Superior temporal gyrus (tissue), 1 donor: ENCODE results near the gene MFAP4.

Experiments used
- DNase-seq: peaks from one replicate; pipeline ENCODE4 v3.0.0-alpha.2; 2016; ENCODE audit errors: extremely low spot score

Gene MFAP4

DNA sequence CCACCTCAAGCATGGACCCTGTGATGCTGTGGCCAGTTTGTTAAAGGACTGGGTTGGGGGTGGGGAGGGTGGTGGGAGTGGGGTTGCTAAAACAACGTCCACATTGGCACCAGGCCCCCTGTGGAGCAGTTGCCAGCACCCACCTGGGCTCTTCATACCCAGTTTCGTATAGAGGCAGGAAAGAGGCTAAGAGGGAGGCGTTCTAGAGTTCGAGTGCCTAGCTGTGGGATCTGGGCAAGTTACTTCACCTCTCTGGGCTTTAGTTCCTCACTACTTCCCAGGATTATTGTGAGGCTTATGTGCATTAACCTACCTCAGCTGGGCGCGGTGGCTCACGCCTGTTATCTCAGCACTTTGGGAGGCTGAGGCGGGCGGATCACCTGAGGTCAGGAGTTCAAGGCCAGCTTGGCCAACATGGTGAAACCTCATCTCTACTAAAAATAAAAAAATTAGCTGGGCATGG is 1.4 kb downstream of the MFAP4 start:
- no peak for DNase-seq

DNA sequence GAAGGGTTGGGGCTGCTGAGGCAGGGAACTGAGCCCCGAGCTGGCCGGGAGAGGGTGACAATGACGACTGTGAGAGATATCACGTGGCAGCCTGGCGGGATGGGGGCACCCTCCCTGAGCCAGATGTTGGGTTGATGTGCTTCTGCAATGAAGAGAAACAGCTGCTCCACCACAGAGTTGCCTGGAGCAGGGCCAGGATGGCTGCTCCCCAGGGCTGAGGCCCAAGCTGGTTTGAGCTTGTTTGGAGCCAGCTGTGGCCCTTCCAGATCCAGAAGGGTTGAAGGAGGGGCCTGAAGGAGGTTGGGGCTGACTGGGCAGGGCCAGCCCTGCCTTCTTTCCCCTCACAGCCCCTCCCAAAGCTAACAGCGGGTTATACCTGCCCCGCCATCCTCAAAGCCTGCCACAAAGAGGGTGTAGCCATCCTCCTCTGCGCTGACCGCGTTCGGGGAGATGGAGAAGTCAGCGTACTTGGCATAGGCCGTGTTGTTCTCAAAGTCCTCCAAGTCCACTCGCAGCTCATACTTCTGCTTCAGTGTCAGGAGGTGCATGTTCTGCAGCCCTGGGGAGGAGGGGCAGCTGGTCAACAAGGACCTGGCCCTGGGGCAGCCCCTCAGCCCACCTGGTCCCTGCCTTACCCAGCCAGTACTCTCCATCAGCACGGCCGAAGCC is 2.1 kb downstream of the MFAP4 start:
- peak; percentile 91 for DNase-seq

DNA sequence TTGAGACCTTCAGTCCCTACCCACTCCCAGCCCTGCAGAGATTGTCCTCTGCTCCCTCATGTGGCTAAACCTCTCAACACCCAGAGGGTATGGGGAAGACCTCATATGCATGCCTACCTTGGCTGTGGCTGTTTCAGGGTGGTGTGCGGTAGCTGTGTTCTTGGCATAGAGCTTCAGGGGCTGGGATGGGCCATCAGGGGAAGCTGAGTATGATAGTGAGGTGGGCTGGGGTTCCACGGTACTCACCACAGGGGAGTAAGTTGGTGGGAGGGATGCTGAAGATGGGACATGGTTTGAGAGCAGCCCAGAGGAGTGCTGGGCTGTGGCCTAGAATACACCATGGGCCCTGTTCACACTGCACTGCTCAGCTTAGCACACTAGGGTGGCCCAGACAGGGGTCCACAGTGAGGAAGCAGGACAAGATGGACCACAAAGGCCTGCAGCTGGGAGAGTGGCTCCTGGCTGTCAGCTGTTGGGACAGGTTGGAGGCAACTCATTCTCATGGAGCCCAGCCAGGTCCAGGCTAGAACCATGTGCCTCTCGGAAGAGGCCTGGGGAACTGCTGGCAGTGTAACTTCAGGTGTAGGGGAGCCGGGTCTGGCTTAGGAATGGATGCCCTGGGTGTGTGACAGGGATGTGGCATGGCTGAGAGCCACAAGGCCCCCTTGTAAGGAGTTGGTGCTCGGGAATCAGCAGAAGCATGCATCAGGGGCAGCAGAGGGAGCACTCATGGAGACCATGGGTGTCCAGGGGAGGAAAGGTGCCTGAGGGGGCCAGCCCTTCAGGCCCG is 3.1 kb downstream of the MFAP4 start:
- DNase-seq, result no peak

DNA sequence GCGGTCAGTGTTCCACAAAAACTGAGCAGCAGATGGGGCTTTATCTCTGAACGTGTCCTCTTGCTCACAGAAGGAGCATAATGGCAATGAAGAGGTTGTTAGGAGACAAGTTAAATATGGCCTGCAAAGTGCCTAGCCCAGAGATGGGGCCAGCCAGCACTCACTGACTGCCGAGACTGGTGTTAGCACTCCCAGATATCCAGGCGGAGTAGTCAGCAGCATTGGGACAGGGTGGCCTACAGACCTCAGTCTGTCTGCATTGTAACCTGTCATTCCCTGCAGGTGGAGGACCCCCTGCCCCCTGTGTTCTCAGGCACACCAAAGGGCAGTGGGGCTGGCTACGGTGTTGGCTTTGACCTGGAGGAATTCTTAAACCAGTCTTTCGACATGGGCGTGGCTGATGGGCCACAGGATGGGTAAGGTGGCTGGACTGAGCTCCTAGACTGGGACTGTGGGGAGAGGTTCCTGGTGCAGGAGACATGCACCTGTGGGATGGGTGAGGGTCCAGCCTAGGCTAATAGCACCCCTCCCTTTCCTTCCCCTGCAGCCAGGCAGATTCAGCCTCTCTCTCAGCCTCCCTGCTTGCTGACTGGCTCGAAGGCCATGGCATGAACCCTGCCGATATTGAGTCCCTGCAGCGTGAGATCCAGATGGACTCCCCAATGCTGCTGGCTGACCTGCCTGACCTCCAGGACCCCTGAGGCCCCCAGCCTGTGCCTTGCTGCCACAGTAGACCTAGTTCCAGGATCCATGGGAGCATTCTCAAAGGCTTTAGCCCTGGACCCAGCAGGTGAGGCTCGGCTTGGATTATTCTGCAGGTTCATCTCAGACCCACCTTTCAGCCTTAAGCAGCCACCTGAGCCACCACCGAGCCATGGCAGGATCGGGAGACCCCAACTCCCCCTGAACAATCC is 4.2 kb downstream of the MFAP4 start:
- DNase-seq, result no peak

DNA sequence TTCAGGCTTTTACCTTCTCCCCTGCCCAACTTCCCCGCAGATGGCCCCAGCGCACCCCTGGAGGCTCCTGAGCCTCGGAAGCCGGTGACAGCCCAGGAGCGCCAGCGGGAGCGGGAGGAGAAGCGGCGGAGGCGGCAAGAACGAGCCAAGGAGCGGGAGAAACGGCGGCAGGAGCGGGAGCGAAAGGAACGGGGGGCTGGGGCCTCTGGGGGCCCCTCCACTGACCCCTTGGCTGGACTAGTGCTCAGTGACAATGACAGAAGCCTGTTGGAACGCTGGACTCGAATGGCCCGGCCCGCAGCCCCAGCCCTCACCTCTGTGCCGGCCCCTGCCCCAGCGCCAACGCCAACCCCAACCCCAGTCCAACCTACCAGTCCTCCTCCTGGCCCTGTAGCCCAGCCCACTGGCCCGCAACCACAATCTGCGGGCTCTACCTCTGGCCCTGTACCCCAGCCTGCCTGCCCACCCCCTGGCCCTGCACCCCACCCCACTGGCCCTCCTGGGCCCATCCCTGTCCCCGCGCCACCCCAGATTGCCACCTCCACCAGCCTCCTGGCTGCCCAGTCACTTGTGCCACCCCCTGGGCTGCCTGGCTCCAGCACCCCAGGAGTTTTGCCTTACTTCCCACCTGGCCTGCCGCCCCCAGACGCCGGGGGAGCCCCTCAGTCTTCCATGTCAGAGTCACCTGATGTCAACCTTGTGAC is 5.1 kb downstream of the MFAP4 start:
- DNase-seq, result no peak

DNA sequence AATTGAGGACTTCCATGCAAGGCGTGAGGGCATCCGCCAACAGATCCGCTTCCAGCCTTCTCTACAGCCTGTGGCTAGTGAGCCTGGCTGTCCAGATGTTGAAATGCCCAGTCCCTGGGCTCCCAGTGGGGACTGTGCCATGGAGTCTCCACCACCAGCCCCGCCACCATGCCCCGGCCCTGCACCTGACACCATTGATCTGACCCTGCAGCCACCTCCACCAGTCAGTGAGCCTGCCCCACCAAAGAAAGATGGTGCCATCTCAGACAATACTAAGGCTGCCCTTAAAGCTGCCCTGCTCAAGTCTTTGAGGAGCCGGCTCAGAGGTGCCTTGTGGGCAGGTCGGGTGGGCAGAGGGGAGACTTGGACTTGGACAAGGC is 5.6 kb downstream of the MFAP4 start:
- no peak for DNase-seq

DNA sequence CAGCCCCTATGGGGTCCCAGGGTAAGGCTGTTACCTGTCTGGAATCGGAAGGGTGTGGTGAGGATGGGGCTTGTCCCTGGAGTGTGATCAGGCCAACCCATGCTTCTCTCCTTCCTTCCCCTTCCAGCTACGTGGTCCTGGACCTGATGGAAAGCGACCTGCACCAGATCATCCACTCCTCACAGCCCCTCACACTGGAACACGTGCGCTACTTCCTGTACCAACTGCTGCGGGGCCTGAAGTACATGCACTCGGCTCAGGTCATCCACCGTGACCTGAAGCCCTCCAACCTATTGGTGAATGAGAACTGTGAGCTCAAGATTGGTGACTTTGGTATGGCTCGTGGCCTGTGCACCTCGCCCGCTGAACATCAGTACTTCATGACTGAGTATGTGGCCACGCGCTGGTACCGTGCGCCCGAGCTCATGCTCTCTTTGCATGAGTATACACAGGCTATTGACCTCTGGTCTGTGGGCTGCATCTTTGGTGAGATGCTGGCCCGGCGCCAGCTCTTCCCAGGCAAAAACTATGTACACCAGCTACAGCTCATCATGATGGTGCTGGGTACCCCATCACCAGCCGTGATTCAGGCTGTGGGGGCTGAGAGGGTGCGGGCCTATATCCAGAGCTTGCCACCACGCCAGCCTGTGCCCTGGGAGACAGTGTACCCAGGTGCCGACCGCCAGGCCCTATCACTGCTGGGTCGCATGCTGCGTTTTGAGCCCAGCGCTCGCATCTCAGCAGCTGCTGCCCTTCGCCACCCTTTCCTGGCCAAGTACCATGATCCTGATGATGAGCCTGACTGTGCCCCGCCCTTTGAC is 6.3 kb downstream of the MFAP4 start:
- DNase-seq, result no peak

DNA sequence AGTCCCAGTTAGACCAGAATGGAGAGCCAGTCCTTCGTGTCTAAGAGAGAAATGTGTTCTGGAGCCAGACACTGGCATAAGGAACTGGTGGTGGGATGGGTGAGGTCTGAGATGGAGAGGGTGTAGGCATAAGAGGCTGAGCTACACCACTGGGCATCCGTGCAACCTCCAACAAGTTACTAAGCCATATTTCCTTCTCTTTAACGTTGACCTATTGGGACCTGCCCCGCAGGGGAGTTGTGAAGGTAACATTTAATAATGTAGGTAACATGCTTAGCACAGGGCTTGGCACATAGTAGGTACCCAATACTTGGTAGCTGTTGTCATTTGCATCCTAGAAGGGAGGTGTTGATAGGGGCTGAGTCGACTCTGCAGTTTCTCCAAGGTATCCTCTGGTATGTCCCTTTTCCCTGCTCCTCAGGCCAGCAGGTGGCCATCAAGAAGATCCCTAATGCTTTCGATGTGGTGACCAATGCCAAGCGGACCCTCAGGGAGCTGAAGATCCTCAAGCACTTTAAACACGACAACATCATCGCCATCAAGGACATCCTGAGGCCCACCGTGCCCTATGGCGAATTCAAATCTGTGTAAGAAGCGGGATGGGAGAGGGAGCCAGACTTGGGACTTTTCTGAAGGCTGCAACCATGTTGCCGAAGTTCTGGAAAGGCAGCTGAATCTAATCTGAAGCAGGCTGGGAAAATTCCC is 7.5 kb downstream of the MFAP4 start:
- no peak for DNase-seq

DNA sequence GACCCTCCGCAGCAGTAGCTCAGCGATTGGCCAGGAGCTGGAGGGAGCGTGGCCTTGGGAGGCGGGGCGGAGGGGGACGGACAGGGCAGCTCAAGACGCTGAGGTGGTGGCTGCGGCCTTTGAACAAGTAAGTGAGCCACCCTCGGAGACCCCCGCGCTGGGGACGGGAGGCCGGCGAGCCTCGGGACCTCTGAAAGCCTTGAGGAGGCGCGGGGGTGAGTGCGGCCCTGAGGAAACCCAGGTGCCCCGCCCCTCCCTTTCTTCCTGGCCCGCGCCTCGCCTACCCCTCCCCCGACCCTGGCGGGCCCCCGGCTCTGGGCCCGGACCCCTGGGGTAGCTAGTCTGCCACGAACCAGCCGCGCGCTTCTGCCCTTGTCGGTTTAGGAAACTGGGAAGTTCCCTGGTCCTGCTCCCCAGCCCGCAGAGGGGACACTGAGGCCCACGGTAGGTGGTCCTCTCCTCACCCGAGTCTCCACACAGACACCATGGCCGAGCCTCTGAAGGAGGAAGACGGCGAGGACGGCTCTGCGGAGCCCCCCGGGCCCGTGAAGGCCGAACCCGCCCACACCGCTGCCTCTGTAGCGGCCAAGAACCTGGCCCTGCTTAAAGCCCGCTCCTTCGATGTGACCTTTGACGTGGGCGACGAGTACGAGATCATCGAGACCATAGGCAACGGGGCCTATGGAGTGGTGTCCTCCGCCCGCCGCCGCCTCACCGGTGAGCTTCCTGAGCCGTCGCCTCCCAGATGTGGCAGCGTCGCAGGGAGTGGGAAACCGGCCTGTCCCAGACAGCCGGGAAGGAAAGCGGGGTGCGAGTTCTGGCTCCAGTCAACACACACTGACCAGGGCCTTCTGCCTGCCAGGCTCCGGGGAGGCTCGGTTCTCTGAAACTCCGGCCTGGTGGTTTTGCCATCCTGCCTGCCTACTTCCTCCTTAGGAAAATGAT is 8.3 kb downstream of the MFAP4 start, which contains the start of gene MAPK7:
MAPK7 (plus strand) TSS at position 83 of the 945 bp plus-strand sequence; CDS start at position 486, 403 bp downstream.
- no peak for DNase-seq

DNA sequence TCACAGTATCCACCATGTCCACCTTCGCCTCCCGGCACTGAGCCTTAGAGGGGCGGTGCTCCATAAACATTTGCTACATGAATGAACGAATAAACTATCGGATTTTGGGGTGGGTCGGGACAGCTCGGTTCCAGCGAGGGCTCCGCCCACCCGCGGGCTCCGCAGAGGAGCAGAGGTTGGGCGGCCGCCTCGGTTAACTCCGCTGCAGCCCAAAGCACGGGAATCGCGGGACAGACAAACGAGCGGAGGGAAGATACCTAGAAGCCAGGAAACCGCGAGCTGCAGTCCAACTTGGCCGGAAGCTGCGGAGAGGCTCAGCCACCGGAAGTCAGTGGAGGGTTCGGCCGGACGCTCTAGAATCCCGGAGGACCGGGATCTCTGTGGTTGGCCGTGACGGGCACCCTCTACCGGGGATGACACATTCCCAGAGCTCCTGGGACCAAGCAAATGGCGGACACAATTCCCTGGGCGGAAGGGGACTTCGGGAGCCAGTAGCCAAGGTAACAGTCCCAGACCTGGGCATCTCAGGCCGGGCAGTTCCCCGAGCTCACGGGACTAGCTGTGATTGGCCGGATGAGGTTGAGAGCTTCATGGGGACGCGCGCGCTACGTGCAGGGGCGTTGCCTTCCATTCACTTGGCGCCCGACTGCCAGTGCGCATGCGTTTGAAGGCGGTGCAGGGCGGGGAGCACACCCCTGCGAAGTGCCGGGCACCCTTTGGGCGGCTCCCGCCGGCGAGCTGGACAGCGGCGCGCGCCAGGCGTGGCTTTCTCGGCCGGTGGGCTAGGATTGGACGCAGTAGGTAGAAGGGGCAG is 9.2 kb downstream of the MFAP4 start:
- DNase-seq, result peak; percentile 98

DNA sequence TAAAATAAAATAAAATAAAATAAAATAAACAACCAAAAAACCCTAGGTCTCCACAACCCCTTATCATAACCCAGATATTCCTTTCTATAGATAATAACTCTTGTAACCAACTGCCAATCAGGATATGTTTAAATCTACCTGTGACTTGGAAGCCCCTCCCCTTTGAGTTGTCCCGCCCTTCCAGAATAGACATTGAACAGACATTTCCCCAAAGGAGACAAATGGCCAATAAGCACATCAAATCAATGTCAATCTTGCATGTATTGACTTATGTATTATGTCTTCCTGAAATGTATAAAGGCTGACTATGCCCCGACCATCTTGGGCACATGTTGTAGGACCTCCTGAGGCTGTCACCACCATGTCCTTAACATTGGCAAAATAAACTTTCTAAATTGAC is 10.2 kb downstream of the MFAP4 start:
- DNase-seq, result no peak

DNA sequence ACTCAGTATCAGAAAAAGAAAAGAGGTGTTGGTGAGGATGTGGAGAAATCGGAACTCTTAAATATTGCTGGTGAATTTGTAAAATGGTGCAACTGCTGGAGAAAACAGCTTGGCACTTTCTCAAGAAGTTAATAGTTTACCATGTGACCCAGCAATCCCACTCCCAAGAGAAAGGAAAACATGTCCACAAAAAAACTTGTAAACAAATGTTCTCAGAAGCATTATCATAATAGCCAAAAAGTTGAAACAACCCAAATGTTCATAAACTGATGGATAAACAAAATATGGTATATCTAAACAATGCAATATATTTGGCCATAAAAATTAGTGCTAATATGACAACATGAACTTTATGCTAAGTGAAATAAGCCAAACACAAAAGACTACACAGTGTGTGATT is 11.3 kb downstream of the MFAP4 start:
- DNase-seq, result no peak

DNA sequence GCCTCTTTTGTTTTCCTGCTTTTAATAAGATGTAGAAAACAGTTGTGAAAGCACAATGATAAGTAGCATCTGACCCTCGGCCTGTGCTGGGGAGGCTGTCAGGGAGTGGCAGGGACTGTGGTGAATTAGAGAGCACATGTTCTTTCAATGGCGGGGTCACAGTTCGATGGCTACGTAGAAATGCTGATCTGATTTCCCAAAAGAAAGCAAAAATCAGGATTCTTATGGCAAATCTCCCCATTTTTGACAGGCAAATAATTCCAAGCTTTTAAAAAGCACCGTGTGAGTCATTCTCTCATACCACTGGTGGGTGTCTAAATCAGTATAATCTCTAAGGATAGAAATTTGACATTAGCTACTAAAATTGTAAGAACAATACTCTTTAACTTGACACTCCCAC is 12.9 kb downstream of the MFAP4 start:
- DNase-seq, result no peak

DNA sequence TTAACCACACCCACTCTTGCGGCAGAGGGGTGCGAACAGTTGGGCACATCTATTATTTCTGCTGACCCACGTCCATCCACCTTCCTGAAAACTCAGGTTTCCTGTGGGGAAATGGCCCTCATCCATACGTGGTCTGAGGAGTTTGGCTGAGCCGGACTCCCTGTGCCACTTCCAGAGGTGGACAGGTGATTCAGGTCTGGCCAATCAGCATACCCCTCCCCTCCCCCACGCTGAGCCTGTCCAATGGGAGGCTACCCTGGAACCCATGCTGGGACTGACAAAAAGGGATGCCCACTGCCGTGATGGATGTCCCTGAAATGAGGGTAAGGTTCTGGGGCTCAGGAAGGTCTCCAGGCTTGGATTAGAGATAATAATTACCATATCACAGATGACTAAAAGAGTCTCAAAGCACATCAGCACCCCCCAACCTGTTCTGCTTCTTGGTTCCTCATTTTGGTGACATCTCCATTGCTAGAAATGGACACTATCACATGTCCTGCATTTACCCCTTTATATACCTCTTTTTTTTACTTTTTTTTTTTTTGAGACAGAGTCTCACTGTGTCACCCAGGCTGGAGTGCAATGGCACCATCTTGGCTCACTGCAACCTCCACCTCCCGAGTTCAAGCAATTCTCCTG is 14.0 kb downstream of the MFAP4 start:
- no peak for DNase-seq

DNA sequence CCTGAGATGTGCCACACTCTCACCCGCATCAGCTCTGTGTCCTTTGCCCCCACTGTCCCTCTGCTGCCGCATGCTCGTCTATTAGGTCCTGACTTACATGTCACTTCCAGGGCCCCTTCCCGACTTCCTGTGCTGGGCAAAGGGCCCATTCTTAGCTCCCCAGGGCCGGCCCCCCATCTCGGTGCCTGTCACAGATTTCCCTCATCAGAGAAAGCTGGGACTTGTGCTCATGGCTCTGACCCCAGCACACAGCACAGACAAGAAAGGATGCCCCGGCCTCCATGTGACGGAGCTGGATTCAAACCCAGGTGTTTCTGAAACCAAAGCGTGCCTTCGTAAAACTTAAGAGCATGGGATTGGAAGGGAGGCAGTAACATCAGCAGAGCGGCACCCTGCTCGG is 14.6 kb downstream of the MFAP4 start:
- DNase-seq, result no peak

DNA sequence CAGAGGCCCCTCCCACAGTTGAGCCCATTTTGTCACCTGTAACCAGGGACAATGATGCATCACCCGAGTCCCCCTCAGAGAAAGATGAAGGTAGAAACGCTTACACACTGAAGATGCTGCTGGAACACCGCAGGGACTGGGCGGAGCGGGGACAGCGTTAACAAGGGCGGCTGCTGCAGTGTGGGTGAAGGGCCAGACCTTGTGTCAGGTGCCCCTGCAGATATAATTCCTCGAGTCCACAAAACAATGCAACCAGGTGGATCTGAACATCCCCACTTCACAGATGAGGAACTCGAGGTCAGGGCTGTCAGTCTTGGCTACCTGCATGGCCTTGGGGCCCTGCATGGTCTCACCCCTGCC is 15.0 kb downstream of the MFAP4 start:
- no peak for DNase-seq

DNA sequence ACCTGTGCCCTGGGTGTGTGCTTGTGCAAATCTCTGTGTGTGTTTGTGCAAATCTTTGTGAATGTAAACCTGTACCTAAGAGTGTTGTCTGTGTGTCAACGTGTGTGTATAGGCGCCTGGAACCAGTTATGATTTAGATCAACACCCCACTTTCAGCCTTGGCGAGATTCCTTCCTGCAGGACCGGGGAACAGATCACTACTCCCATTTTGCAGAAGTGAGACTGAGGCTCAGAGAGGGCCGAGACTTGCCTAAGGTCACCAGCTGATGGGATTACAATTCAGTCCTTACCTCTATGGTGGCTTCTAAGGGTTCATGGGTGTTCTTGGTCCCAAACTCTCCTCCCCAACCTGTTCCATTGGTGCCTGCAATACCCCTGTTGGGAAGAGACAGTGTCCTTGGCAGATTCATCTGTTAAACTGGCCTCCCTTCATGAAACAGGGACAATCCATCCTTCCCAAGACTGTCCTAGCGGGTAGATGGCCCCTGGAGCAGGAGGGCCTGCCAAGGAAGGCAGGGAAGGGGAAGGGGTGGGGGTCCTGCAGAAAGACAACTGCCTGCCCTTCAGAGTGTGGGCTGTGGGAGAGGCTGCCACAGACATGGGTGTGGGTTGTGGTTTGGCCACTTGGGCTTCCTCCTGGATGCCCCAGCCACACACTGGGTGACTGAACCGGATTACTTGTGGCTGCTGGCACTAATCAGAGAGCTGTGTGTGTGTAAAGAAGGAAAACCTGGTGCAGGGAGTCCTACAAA is 15.6 kb downstream of the MFAP4 start:
- DNase-seq, result no peak
